Measurements from ENCODE around the gene LOX. TPM values are rescaled to one million over a fixed set of nuclear protein-coding genes. Genes with fewer than 3 reads are reported as not detected.

The LOX gene
- total RNA-seq (2014; rRNA removed) = 19.5 and 26.4 TPM in 2 replicates
- 46.4 TPM for polyA plus RNA-seq (2012)

- DNase-seq (ENCODE audit: low read depth) = peak; percentile 91
These were observed at the start of gene LOX for GRCh38 chr5:122078116-122079110. TSS of gene LOX (minus strand) at chr5:122078259. CDS start at chr5:122077985, 274 bp downstream.

- peak; percentile 45 for DNase-seq (ENCODE audit: low read depth)
These were observed 48.8 kb upstream of the LOX start for GRCh38 chr5:122126756-122127321.

- DNase-seq (ENCODE audit: low read depth) = peak; percentile 97
These were observed 48.2 kb upstream of the LOX start for GRCh38 chr5:122126177-122126755.

- DNase-seq (ENCODE audit: low read depth) = no peak
These were observed 46.7 kb upstream of the LOX start for GRCh38 chr5:122124766-122125165.

- DNase-seq (ENCODE audit: low read depth) = peak; percentile 77
These were observed 43.7 kb upstream of the LOX start for GRCh38 chr5:122121479-122122465.

- DNase-seq (ENCODE audit: low read depth) = peak; percentile 72
These were observed 42.9 kb upstream of the LOX start for GRCh38 chr5:122120957-122121356.

- no peak for DNase-seq (ENCODE audit: low read depth)
These were observed 42.4 kb upstream of the LOX start for GRCh38 chr5:122120493-122120892.

- no peak for DNase-seq (ENCODE audit: low read depth)
These were observed 41.1 kb upstream of the LOX start for GRCh38 chr5:122119205-122119604.

- no peak for DNase-seq (ENCODE audit: low read depth)
These were observed 40.4 kb upstream of the LOX start for GRCh38 chr5:122118356-122118948.

- DNase-seq (ENCODE audit: low read depth) = no peak
These were observed 36.4 kb upstream of the LOX start for GRCh38 chr5:122114501-122114900.

GRCh38 chr5:122112733-122113558, 34.9 kb upstream of the LOX start:
- no peak for DNase-seq (ENCODE audit: low read depth)

- no peak for DNase-seq (ENCODE audit: low read depth)
These were observed 34.0 kb upstream of the LOX start for GRCh38 chr5:122112063-122112462.

GRCh38 chr5:122111460-122111859, 33.4 kb upstream of the LOX start:
- no peak for DNase-seq (ENCODE audit: low read depth)

- no peak for DNase-seq (ENCODE audit: low read depth)
These were observed 32.9 kb upstream of the LOX start for GRCh38 chr5:122110987-122111386.

GRCh38 chr5:122107016-122107415, 29.0 kb upstream of the LOX start:
- DNase-seq (ENCODE audit: low read depth) = no peak

- DNase-seq (ENCODE audit: low read depth) = no peak
These were observed 27.9 kb upstream of the LOX start for GRCh38 chr5:122105909-122106308.

- DNase-seq (ENCODE audit: low read depth) = peak; percentile 67
These were observed 24.8 kb upstream of the LOX start for GRCh38 chr5:122102825-122103224.

GRCh38 chr5:122101636-122102285, 23.7 kb upstream of the LOX start:
- DNase-seq (ENCODE audit: low read depth) = peak; percentile 62

GRCh38 chr5:122099060-122099790, 21.2 kb upstream of the LOX start:
- peak; percentile 78 for DNase-seq (ENCODE audit: low read depth)
